HG02870 (cell line): ENCODE data around the gene NCOA5.
"Not testable (repeated sequence)": the region's sequence is repeated elsewhere in the genome, so short reads cannot be mapped to it uniquely, and the experiment has no call there.

Experiments used
- ATAC-seq: cut with Tn5 transposase; IDR thresholded peaks from one replicate; pipeline ENCODE4 v1.9.1; 2021; ENCODE audit warnings: mild to moderate bottlenecking, moderate library complexity; ENCODE audit not compliant: unreplicated experiment

The NCOA5 gene

GRCh38 chr20:46121184-46121930 is 31.6 kb upstream of the NCOA5 start:
- no peak for ATAC-seq

GRCh38 chr20:46120136-46120535 is 30.4 kb upstream of the NCOA5 start:
- no peak for ATAC-seq

- ATAC-seq = no peak
These were observed 29.8 kb upstream of the NCOA5 start for GRCh38 chr20:46119547-46119946.

- peak; percentile 36 for ATAC-seq
These were observed 29.3 kb upstream of the NCOA5 start for GRCh38 chr20:46119028-46119546.

- peak; percentile 36 for ATAC-seq
These were observed 28.8 kb upstream of the NCOA5 start for GRCh38 chr20:46118481-46119020.

GRCh38 chr20:46117704-46118467 is 28.1 kb upstream of the NCOA5 start, which contains the start of gene CD40:
TSS of gene CD40 (plus strand) at chr20:46118314. CDS start at chr20:46118344, 30 bp downstream.
- ATAC-seq = peak; percentile 65

GRCh38 chr20:46114449-46114848 is 24.7 kb upstream of the NCOA5 start:
- no peak for ATAC-seq

GRCh38 chr20:46113113-46113470 is 23.3 kb upstream of the NCOA5 start:
- no peak for ATAC-seq

- no peak for ATAC-seq
These were observed 22.8 kb upstream of the NCOA5 start for GRCh38 chr20:46112430-46113112.

GRCh38 chr20:46111836-46112212 is 22.1 kb upstream of the NCOA5 start:
- ATAC-seq = no peak

GRCh38 chr20:46111028-46111835 is 21.5 kb upstream of the NCOA5 start:
- peak; percentile 45 for ATAC-seq

- ATAC-seq = no peak
These were observed 19.2 kb upstream of the NCOA5 start for GRCh38 chr20:46108976-46109375.

- peak; percentile 85 for ATAC-seq
These were observed 18.7 kb upstream of the NCOA5 start for GRCh38 chr20:46108435-46108841.

GRCh38 chr20:46107061-46107460 is 17.3 kb upstream of the NCOA5 start:
- no peak for ATAC-seq

- no peak for ATAC-seq
These were observed 14.5 kb upstream of the NCOA5 start for GRCh38 chr20:46104262-46104661.

GRCh38 chr20:46102940-46103339 is 13.2 kb upstream of the NCOA5 start:
- no peak for ATAC-seq

- ATAC-seq = no peak
These were observed 12.2 kb upstream of the NCOA5 start for GRCh38 chr20:46101957-46102356.

- no peak for ATAC-seq
These were observed 11.2 kb upstream of the NCOA5 start for GRCh38 chr20:46100988-46101387.

- ATAC-seq = not testable (repeated sequence)
These were observed 10.7 kb upstream of the NCOA5 start for GRCh38 chr20:46100444-46100843.
